GM18520 (cell line): ENCODE data around the gene THRB.
A peak's percentile ranks its signal among the peaks of the same experiment; 100 is the strongest.

Source experiments
- ATAC-seq: cut with Tn5 transposase; IDR thresholded peaks from one replicate; pipeline ENCODE4 v1.9.1; 2021; ENCODE audit not compliant: unreplicated experiment

Gene THRB

GRCh38 chr3:24157106-24157505, 337.5 kb downstream of the THRB start:
- ATAC-seq, result no peak

- no peak for ATAC-seq
Measured at GRCh38 chr3:24156466-24156865, 338.2 kb downstream of the THRB start.

GRCh38 chr3:24155276-24155675, 339.4 kb downstream of the THRB start:
- ATAC-seq, result no peak

GRCh38 chr3:24154781-24155180, 339.9 kb downstream of the THRB start:
- no peak for ATAC-seq

GRCh38 chr3:24154013-24154695, 340.5 kb downstream of the THRB start:
- peak; percentile 85 for ATAC-seq

GRCh38 chr3:24151594-24151993, 343.1 kb downstream of the THRB start:
- ATAC-seq, result no peak

GRCh38 chr3:24149032-24149431, 345.6 kb downstream of the THRB start:
- no peak for ATAC-seq

GRCh38 chr3:24145981-24146822, 348.4 kb downstream of the THRB start:
- no peak for ATAC-seq

- ATAC-seq, result no peak
Measured at GRCh38 chr3:24145481-24145880, 349.2 kb downstream of the THRB start.

GRCh38 chr3:24142127-24142526, 352.5 kb downstream of the THRB start:
- no peak for ATAC-seq

- no peak for ATAC-seq
Measured at GRCh38 chr3:24141548-24141947, 353.1 kb downstream of the THRB start.

GRCh38 chr3:24139463-24140412, 354.9 kb downstream of the THRB start:
- no peak for ATAC-seq

- no peak for ATAC-seq
Measured at GRCh38 chr3:24138876-24139256, 355.8 kb downstream of the THRB start.

- no peak for ATAC-seq
Measured at GRCh38 chr3:24137958-24138875, 356.4 kb downstream of the THRB start.

GRCh38 chr3:24137334-24137733, 357.3 kb downstream of the THRB start:
- ATAC-seq, result no peak

GRCh38 chr3:24136624-24137310, 357.9 kb downstream of the THRB start:
- ATAC-seq, result no peak

GRCh38 chr3:24135280-24135679, 359.4 kb downstream of the THRB start:
- ATAC-seq, result no peak

GRCh38 chr3:24133942-24134341, 360.7 kb downstream of the THRB start:
- no peak for ATAC-seq

- no peak for ATAC-seq
Measured at GRCh38 chr3:24133436-24133835, 361.2 kb downstream of the THRB start.

GRCh38 chr3:24129549-24129948, 365.1 kb downstream of the THRB start:
- ATAC-seq, result no peak
